Endothelial cell of umbilical vein (primary cell): ENCODE measurements around the gene HPSE2. TPM values are rescaled to one million over a fixed set of nuclear protein-coding genes. Genes with fewer than 3 reads are reported as not detected.

ENCODE experiments used
- BruUV-seq: library from RNA; stranded (reverse); fragments of 400-500 nt; replicated peaks from 2 replicates; lab custom pipeline; 2021; lab: Mats Ljungman, UMichigan
- CTCF ChIA-PET: fragments of 300-600, 350-600 bp; sonication (Branson Sonifier 250); formaldehyde crosslinking; loops from one replicate; lab custom pipeline; 2021; ENCODE audit warnings: antibody characterized with exemption, inconsistent platforms; lab: Charles Lee
- POLR2A ChIA-PET: fragments of 300-600, 350-600 bp; sonication (Branson Sonifier 250); formaldehyde crosslinking; loops from one replicate; lab custom pipeline; 2021; ENCODE audit warnings: antibody characterized with exemption, inconsistent platforms; lab: Charles Lee
- DNase-seq: peaks from one replicate; pipeline ENCODE4 v3.0.0-alpha.2; 2011; ENCODE audit warnings: low read depth, low spot score
- FAIRE-seq: peaks from 2 replicates; lab custom pipeline; 2011; peaks lifted over from hg19 to GRCh38; lab: Jason Lieb, UNC
- H2AFZ ChIP-seq: 2 replicates; pipeline ENCODE4 v1.6.0; 2012; ENCODE audit warnings: low read depth, low read length, control low read depth, inconsistent platforms
- H3K27ac ChIP-seq: 2 replicates; pipeline ENCODE4 v1.5.1; 2011; ENCODE audit warnings: low read depth, mild to moderate bottlenecking, control low read depth, low read length, moderate library complexity; ENCODE audit not compliant: insufficient read depth
- H3K27me3 ChIP-seq, 2 experiments: 2 replicates each; pipeline versions ENCODE4 v1.6.0 to v1.6.1; 2011; ENCODE audit warnings: low read length in 2 of 2, mixed read lengths in 1 of 2; ENCODE audit not compliant: control insufficient read depth in 2 of 2, insufficient read depth in 2 of 2
- H3K36me3 ChIP-seq, 2 experiments: 2 replicates in 1 of 2; 3 replicates in 1 of 2; pipeline ENCODE4 v1.5.1; 2011; ENCODE audit warnings: low read length in 2 of 2, mild to moderate bottlenecking in 1 of 2, moderate library complexity in 1 of 2; ENCODE audit not compliant: control insufficient read depth in 2 of 2, insufficient read depth in 2 of 2; ENCODE audit errors: extremely low read depth in 1 of 2
- H3K4me1 ChIP-seq: 3 replicates; pipeline ENCODE4 v1.5.1; 2011; ENCODE audit warnings: mild to moderate bottlenecking, low read length; ENCODE audit not compliant: control insufficient read depth, insufficient read depth; ENCODE audit errors: extremely low read depth
- H3K4me2 ChIP-seq: 2 replicates; pipeline ENCODE4 v1.6.1; 2011; ENCODE audit warnings: low read length, control low read depth, mixed read lengths; ENCODE audit not compliant: insufficient read depth
- H3K4me3 ChIP-seq, 3 experiments: fragments of 200-600 bp in 1 of 3; sonication (generic), shearing (Covaris generic) in 1 of 3; replicated peaks in 1 of 3; 2 replicates each; pipeline ENCODE4 v1.5.1; 2011 to 2016; ENCODE audit warnings: control low read depth in 3 of 3, low read length in 3 of 3, mild to moderate bottlenecking in 2 of 3, inconsistent platforms in 1 of 3, low read depth in 1 of 3, moderate library complexity in 1 of 3; ENCODE audit not compliant: insufficient read depth in 1 of 3
- H3K79me2 ChIP-seq: 2 replicates; pipeline ENCODE4 v1.6.0; 2012; ENCODE audit warnings: low read length, inconsistent platforms; ENCODE audit not compliant: control insufficient read depth, insufficient read depth
- H3K9ac ChIP-seq: replicated peaks from 2 replicates; pipeline ENCODE3; 2011; ENCODE audit warnings: low read length, control low read depth; ENCODE audit not compliant: insufficient read depth; ENCODE audit errors: extremely low read depth
- H3K9me1 ChIP-seq: replicated peaks from 3 replicates; pipeline ENCODE4 v1.6.0; 2011; ENCODE audit warnings: mild to moderate bottlenecking, low read length; ENCODE audit not compliant: control insufficient read depth, insufficient read depth; ENCODE audit errors: extremely low read depth
- H3K9me3 ChIP-seq: replicated peaks from 2 replicates; pipeline ENCODE4 v1.5.1; 2012; ENCODE audit warnings: low read length, inconsistent platforms; ENCODE audit not compliant: control insufficient read depth, insufficient read depth
- H4K20me1 ChIP-seq: replicated peaks from 2 replicates; pipeline ENCODE3; 2011; ENCODE audit warnings: mild to moderate bottlenecking, low read length; ENCODE audit not compliant: control insufficient read depth, insufficient read depth; ENCODE audit errors: extremely low read depth
- CTCF ChIP-seq, 2 donors: IDR thresholded peaks; 1 replicate in 1 of 2; 2 replicates in 1 of 2; pipeline ENCODE4 v1.5.1; 2011; ENCODE audit warnings: low read length in 2 of 2, mild to moderate bottlenecking in 2 of 2, moderate library complexity in 2 of 2, control low read depth in 1 of 2, inconsistent platforms in 1 of 2, low read depth in 1 of 2; ENCODE audit not compliant: insufficient read depth in 1 of 2; ENCODE audit errors: extremely low read depth in 1 of 2
- EZH2 ChIP-seq: IDR thresholded peaks from 2 replicates; pipeline ENCODE4 v1.6.1; 2012; ENCODE audit warnings: borderline replicate concordance, low read depth, mild to moderate bottlenecking, moderate library complexity, low read length, inconsistent platforms; ENCODE audit not compliant: severe bottlenecking
- FOS ChIP-seq: IDR thresholded peaks from 2 replicates; pipeline ENCODE4 v1.6.1; 2011; ENCODE audit warnings: mild to moderate bottlenecking, low read length, moderate library complexity, borderline replicate concordance; ENCODE audit not compliant: insufficient read depth
- GATA2 ChIP-seq: IDR thresholded peaks from 2 replicates; pipeline ENCODE4 v1.7.0; 2011; ENCODE audit warnings: low read depth, mild to moderate bottlenecking, moderate library complexity, mixed read lengths, low read length; ENCODE audit not compliant: insufficient read length, insufficient read depth
- JUN ChIP-seq: IDR thresholded peaks from 2 replicates; pipeline ENCODE4 v1.6.1; 2011; ENCODE audit warnings: borderline replicate concordance, low read depth; ENCODE audit not compliant: insufficient read length, insufficient read depth
- MAX ChIP-seq: IDR thresholded peaks from 2 replicates; pipeline ENCODE4 v1.6.1; 2011; ENCODE audit not compliant: insufficient read depth, insufficient read length
- MYC ChIP-seq: IDR thresholded peaks from one replicate; pipeline ENCODE4 v1.6.1; 2011; ENCODE audit warnings: mild to moderate bottlenecking, low read depth, low read length
- POLR2A ChIP-seq: IDR thresholded peaks from 2 replicates; pipeline ENCODE4 v1.6.1; 2012; ENCODE audit warnings: low read depth, mild to moderate bottlenecking, control low read depth, low read length
- POLR2AphosphoS5 ChIP-seq: IDR thresholded peaks from 2 replicates; pipeline ENCODE4 v1.6.1; 2012; ENCODE audit warnings: low read depth, mild to moderate bottlenecking, control low read depth, low read length, moderate library complexity; ENCODE audit not compliant: insufficient read depth
- dilution Hi-C: fragments of 300-500 bp; cut with MboI; formaldehyde crosslinking; loops from one replicate; pipeline ENCODE4 v1.15.0; 2019; ENCODE audit warnings: low sequenced_read_pairs; ENCODE audit not compliant: extremely low pct_ligation_motif_present
- intact Hi-C: fragments of 100-400 bp; cut with micrococcal nuclease; formaldehyde crosslinking; loops from one replicate; pipeline ENCODE4 v1.10.0; 2022
- polyA plus RNA-seq, 4 experiments: library from polyadenylated mRNA; depleted of rRNA in 3 of 4; stranded (reverse) in 3 of 4; unstranded in 1 of 4; fragments of >200 nt; gene quantifications; 2 replicates each; pipeline versions ENCODE4 v1.2.1 to v1.2.3, GENCODE V29; 2011 to 2012; ENCODE audit warnings: missing spikeins in 1 of 4
- total RNA-seq: library from RNA; stranded (reverse); gene quantifications from 2 replicates; pipeline ENCODE4 v1.2.3, GENCODE V29; 2021

The HPSE2 gene
- total and polyA plus RNA-seq, 2 donors (not counting 3 experiments of a cell fraction or from before 2014, with no cell fraction given), result not detected

GRCh38 chr10:98636921-98637329 is 598.7 kb downstream of the HPSE2 start:
- Histone ChIP-seq H3K27ac (no peak overlapping the region), H2AFZ (no peak overlapping the region), H4K20me1 (no peaks in the 10 kb centered on the region), H3K79me2 (no peaks in the 10 kb centered on the region), H3K9ac (no peak overlapping the region), H3K4me2 (no peak overlapping the region), H3K36me3 (no peaks in the 10 kb centered on the region), H3K4me1 (no peaks in the 10 kb centered on the region), H3K4me3 (no peak overlapping the region), H3K9me1 (no peaks in the 10 kb centered on the region), H3K27me3 (no peaks in the 10 kb centered on the region), H3K9me3 (no peaks in the 10 kb centered on the region)
- dilution Hi-C loops (no loop called here), intact Hi-C loops (no loop called here)
- DNase-seq (no peak), FAIRE-seq (no peak)
- TF ChIP-seq POLR2AphosphoS5 (no peak), MAX (no peak), MYC (no peak), JUN (no peak), FOS (no peak), GATA2 (no peak), POLR2A (no peak), CTCF (IDR thresholded peaks at IDR 0.05; ENCODE audit: extremely low read depth in 1 of 2, insufficient read depth in 1 of 2, low read depth in 1 of 2, low read length in 2 of 2) (no peak), EZH2 (no peak)
- no TSS peak for BruUV-seq
- ChIA-PET CTCF (no interaction called here), POLR2A (no interaction called here)
